B cell (primary cell): ENCODE measurements around the gene PLCB1.

Experiments used
- CTCF ChIP-seq: fragments of 200-600 bp; IDR thresholded peaks from one replicate; pipeline ENCODE4 v1.8.0; 2022; ENCODE audit warnings: antibody characterized with exemption, mild to moderate bottlenecking
- EZH2 ChIP-seq: IDR thresholded peaks from 2 replicates; pipeline ENCODE4 v1.6.1; 2012; ENCODE audit warnings: borderline replicate concordance, low read depth, mild to moderate bottlenecking, moderate library complexity, low read length; ENCODE audit not compliant: insufficient read depth, poor library complexity, severe bottlenecking

- TF ChIP-seq CTCF (no peak), EZH2 (no peak)
These were observed 183.8 kb downstream of the PLCB1 start for GRCh38 chr20:8315639-8316573.
